Upper lobe of left lung (tissue), 4 donors: ENCODE measurements around the gene PLA2G4D.

Source experiments
- POLR2A ChIP-seq, 4 donors: fragments of 450-650 bp; IDR thresholded peaks; one replicate each; pipeline ENCODE4 v1.5.1; 2016 to 2017; ENCODE audit warnings: antibody characterized with exemption in 4 of 4, mild to moderate bottlenecking in 2 of 4
- POLR2AphosphoS5 ChIP-seq, 2 donors: sonication (generic); formaldehyde crosslinking; IDR thresholded peaks; one replicate each; pipeline ENCODE4 v1.5.1; 2017; ENCODE audit warnings: antibody characterized with exemption in 2 of 2
- TF ChIP-seq, protein P1 (sequence below), 6 experiments: fragments of 450-650 bp in 4 of 6; fragments of 200-600 bp in 2 of 6; sonication (generic) in 2 of 6; IDR thresholded peaks; one replicate each; pipeline ENCODE4 v1.5.1; 2016 to 2019; ENCODE audit warnings: antibody characterized with exemption in 6 of 6

GRCh38 chr15:42108806-42109205 lies 14.4 kb upstream of the PLA2G4D start:
- TF ChIP-seq, protein P1, sequence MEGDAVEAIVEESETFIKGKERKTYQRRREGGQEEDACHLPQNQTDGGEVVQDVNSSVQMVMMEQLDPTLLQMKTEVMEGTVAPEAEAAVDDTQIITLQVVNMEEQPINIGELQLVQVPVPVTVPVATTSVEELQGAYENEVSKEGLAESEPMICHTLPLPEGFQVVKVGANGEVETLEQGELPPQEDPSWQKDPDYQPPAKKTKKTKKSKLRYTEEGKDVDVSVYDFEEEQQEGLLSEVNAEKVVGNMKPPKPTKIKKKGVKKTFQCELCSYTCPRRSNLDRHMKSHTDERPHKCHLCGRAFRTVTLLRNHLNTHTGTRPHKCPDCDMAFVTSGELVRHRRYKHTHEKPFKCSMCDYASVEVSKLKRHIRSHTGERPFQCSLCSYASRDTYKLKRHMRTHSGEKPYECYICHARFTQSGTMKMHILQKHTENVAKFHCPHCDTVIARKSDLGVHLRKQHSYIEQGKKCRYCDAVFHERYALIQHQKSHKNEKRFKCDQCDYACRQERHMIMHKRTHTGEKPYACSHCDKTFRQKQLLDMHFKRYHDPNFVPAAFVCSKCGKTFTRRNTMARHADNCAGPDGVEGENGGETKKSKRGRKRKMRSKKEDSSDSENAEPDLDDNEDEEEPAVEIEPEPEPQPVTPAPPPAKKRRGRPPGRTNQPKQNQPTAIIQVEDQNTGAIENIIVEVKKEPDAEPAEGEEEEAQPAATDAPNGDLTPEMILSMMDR (IDR thresholded peaks at IDR 0.05), result no peak
- TF ChIP-seq POLR2A (IDR thresholded peaks at IDR 0.05), result no peak
- no peak for TF ChIP-seq POLR2AphosphoS5 (IDR thresholded peaks at IDR 0.05)
